Calu3 (cell line): ENCODE data around the gene KIAA1755. TPM values are rescaled to one million over a fixed set of nuclear protein-coding genes. Genes with fewer than 3 reads are reported as not detected.

Experiments
- BruUV-seq: library from RNA; stranded (reverse); fragments of 400-500 nt; replicated peaks from 2 replicates; lab custom pipeline; 2021; lab: Mats Ljungman, UMichigan
- CTCF ChIA-PET: fragments of 300-600 bp; sonication (Branson Sonifier 250); formaldehyde crosslinking; loops from one replicate; lab custom pipeline; 2022; ENCODE audit warnings: antibody characterized with exemption; lab: Charles Lee
- DNase-seq: peaks from one replicate; pipeline ENCODE4 v3.0.0; 2022
- H3K27ac Mint-ChIP-seq: one replicate; pipeline ENCODE4 v1.8.0; 2022; ENCODE audit warnings: mixed read lengths; ENCODE audit not compliant: unreplicated experiment
- H3K27me3 Mint-ChIP-seq: one replicate; pipeline ENCODE4 v1.8.0; 2022; ENCODE audit warnings: mixed read lengths; ENCODE audit not compliant: unreplicated experiment
- H3K36me3 Mint-ChIP-seq: one replicate; pipeline ENCODE4 v1.8.0; 2022; ENCODE audit warnings: mild to moderate bottlenecking, moderate library complexity, mixed read lengths; ENCODE audit not compliant: insufficient read depth, unreplicated experiment
- H3K4me1 Mint-ChIP-seq: one replicate; pipeline ENCODE4 v1.8.0; 2022; ENCODE audit warnings: mild to moderate bottlenecking, low read depth, mixed read lengths; ENCODE audit not compliant: unreplicated experiment
- H3K4me3 Mint-ChIP-seq: one replicate; pipeline ENCODE4 v1.8.0; 2022; ENCODE audit warnings: mild to moderate bottlenecking, low read depth, moderate library complexity, mixed read lengths; ENCODE audit not compliant: unreplicated experiment
- H3K9me3 Mint-ChIP-seq: one replicate; pipeline ENCODE4 v1.8.0; 2022; ENCODE audit warnings: low read depth, mixed read lengths; ENCODE audit not compliant: unreplicated experiment
- intact Hi-C: fragments of 100-400 bp; cut with micrococcal nuclease; formaldehyde crosslinking; loops from one replicate; pipeline ENCODE4 v1.10.0; 2022; ENCODE audit not compliant: unreplicated experiment
- total RNA-seq: library from RNA; stranded (reverse); gene quantifications from 2 replicates; pipeline ENCODE4 v1.2.3, GENCODE V29; 2022
- TF ChIP-seq, protein P1 (sequence below): fragments of 200-600 bp; IDR thresholded peaks from one replicate; pipeline ENCODE4 v1.8.0; 2022; ENCODE audit warnings: antibody characterized with exemption; ENCODE audit not compliant: unreplicated experiment

The KIAA1755 gene
- total RNA-seq, 1 experiment from 2014 or later = not detected

DNA sequence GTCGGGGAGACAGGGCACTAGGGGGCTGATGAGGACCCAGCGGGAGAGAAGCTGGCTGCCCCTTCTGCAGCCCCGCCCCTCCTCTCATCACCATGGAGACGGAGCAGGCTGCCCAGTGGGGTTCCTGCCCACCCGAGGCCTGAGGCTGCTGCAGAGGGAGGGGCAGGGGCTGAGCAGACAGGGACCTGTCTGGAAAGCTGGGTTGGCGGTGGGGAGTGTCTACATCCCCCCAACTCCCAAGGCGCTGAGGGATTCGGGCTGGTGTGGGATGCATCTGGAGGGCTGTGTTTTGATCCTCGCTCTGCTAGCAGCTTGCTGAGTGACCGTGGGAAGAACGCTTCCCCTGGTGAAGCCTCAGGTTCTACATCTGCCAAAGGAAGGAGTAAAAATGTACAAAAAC, 42.3 kb upstream of the KIAA1755 start:
- intact Hi-C loops = loop anchor here (5.0 kb wide), 1 partner anchor 70 kb away; no protein-coding TSS in a partner anchor
- peaks cover 6% of the 10 kb centered on the region for H3K36me3 Mint-ChIP-seq
- TF ChIP-seq, protein P1, sequence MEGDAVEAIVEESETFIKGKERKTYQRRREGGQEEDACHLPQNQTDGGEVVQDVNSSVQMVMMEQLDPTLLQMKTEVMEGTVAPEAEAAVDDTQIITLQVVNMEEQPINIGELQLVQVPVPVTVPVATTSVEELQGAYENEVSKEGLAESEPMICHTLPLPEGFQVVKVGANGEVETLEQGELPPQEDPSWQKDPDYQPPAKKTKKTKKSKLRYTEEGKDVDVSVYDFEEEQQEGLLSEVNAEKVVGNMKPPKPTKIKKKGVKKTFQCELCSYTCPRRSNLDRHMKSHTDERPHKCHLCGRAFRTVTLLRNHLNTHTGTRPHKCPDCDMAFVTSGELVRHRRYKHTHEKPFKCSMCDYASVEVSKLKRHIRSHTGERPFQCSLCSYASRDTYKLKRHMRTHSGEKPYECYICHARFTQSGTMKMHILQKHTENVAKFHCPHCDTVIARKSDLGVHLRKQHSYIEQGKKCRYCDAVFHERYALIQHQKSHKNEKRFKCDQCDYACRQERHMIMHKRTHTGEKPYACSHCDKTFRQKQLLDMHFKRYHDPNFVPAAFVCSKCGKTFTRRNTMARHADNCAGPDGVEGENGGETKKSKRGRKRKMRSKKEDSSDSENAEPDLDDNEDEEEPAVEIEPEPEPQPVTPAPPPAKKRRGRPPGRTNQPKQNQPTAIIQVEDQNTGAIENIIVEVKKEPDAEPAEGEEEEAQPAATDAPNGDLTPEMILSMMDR = no peak
- no peak overlapping the region for H3K27ac Mint-ChIP-seq
- no peaks in the 10 kb centered on the region for H3K9me3 Mint-ChIP-seq
- CTCF ChIA-PET = interaction anchor here (1.0 kb wide), 1 partner anchor 85 kb away, joined by 7 read pairs; no protein-coding TSS in a partner anchor
- peaks cover 52% of the 10 kb centered on the region for H3K27me3 Mint-ChIP-seq
- H3K4me1 Mint-ChIP-seq = peaks cover 13% of the 10 kb centered on the region
- no peak for DNase-seq
- no TSS peak for BruUV-seq
- no peak overlapping the region for H3K4me3 Mint-ChIP-seq

DNA sequence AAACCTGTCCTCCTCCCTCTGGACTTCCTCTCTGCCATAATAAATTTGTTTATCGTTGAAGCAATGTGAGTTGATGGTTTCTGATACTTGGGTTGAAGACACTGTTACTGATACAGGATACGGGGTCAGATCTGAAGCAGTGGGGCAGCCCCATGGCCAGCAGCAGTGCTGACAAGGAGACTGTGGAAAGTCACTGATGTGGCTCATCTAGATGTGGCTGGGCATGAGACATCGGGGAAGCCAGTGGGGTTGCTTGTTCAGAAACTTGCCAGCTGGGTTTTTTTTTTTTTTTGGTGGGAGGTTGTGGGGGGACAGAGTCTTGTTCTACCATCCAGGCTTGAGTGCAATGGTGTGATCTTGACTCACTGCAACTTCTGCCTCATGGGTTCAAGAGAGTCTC, 40.8 kb upstream of the KIAA1755 start:
- H3K4me1 Mint-ChIP-seq = peaks cover 13% of the 10 kb centered on the region
- DNase-seq = no peak
- H3K4me3 Mint-ChIP-seq = no peak overlapping the region
- intact Hi-C loops = loop anchor here (5.0 kb wide), 1 partner anchor 69 kb away; no protein-coding TSS in a partner anchor
- CTCF ChIA-PET = interaction anchor here (0.6 to 2.0 kb wide), 2 partner anchors 22 to 71 kb away, joined by 3 to 7 read pairs; no protein-coding TSS in a partner anchor
- H3K27me3 Mint-ChIP-seq = peaks cover 41% of the 10 kb centered on the region
- no TSS peak for BruUV-seq
- H3K36me3 Mint-ChIP-seq = peaks cover 6% of the 10 kb centered on the region
- TF ChIP-seq, protein P1 = no peak
- H3K27ac Mint-ChIP-seq = no peak overlapping the region
- H3K9me3 Mint-ChIP-seq = no peaks in the 10 kb centered on the region

DNA sequence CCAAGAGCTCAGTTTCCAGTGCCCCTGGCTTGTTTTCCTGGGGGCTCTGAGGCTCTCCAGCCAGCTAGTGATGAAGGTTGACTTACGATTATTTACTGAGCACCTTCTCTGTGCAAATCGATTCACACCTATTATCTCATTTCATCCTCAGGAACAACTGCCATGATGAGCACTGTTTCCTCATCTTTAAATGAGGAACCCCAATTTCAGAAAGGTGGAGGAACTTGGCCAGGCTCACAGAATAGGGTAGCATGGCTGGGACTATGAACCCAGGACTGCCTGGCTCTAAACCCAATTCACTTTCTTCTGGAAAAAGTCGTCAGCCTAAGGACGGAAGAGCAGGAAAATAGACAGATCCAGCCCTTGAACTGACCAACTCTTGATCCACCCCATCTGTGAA, 39.9 kb upstream of the KIAA1755 start:
- CTCF ChIA-PET = interaction anchor here (0.7 to 2.0 kb wide), 8 partner anchors 12 to 104 kb away, joined by 3 to 7 read pairs (median 3); no protein-coding TSS in a partner anchor
- H3K27ac Mint-ChIP-seq = no peak overlapping the region
- H3K36me3 Mint-ChIP-seq = peaks cover 6% of the 10 kb centered on the region
- no peaks in the 10 kb centered on the region for H3K9me3 Mint-ChIP-seq
- DNase-seq = no peak
- no peak overlapping the region for H3K4me3 Mint-ChIP-seq
- TF ChIP-seq, protein P1 = no peak
- intact Hi-C loops = loop anchor here (5.0 kb wide), 1 partner anchor 68 kb away; no protein-coding TSS in a partner anchor
- peaks cover 33% of the 10 kb centered on the region for H3K27me3 Mint-ChIP-seq
- no TSS peak for BruUV-seq
- peaks cover 13% of the 10 kb centered on the region for H3K4me1 Mint-ChIP-seq

DNA sequence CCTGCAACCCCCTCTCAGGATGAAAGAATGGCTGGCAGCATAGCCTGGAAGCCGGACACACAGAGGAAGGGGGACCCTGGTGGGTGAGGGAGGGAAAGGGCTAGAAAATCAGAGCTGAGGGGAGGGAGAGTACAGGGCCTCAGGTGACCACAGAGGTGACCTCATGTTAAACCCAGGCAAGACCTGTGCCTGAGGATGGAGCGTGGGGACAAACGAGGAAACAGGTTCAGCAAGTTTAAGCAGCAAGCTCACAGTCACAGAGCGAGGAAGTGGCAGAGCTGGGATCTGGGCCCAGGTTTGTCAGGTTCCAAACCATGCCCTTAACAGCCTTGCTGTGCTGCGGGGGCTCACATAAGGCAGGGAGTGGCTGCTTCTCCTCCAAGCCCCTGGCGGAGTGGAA, 39.4 kb upstream of the KIAA1755 start:
- no peaks in the 10 kb centered on the region for H3K9me3 Mint-ChIP-seq
- CTCF ChIA-PET = interaction anchor here (0.8 to 2.0 kb wide), 8 partner anchors 11 to 573 kb away, joined by 3 to 7 read pairs (median 3); no protein-coding TSS in a partner anchor
- intact Hi-C loops = loop anchor here (5.0 kb wide), 1 partner anchor 68 kb away; no protein-coding TSS in a partner anchor
- no peak overlapping the region for H3K4me3 Mint-ChIP-seq
- peaks cover 32% of the 10 kb centered on the region for H3K27me3 Mint-ChIP-seq
- H3K27ac Mint-ChIP-seq = peak overlapping the region; percentile 22
- TF ChIP-seq, protein P1 = no peak
- H3K4me1 Mint-ChIP-seq = peaks cover 13% of the 10 kb centered on the region
- BruUV-seq = no TSS peak
- peaks cover 6% of the 10 kb centered on the region for H3K36me3 Mint-ChIP-seq
- peak; percentile 76 for DNase-seq
